HCT116 (cell line): ENCODE results near the gene DENND4C. TPM values are rescaled to one million over a fixed set of nuclear protein-coding genes. Genes with fewer than 3 reads are reported as not detected.
"Not testable (repeated sequence)": the region's sequence is repeated elsewhere in the genome, so short reads cannot be mapped to it uniquely, and the experiment has no call there.

Experiments used
- ATAC-seq: fragments of 200-7000 bp; cut with Tn5 transposase; 2 replicates; pipeline ENCODE4 v1.9.1; 2020; ENCODE audit warnings: mild to moderate bottlenecking, moderate library complexity
- BruUV-seq: library from RNA; stranded (reverse); fragments of 400-500 nt; replicated peaks from 2 replicates; lab custom pipeline; 2021; lab: Mats Ljungman, UMichigan
- CTCF ChIA-PET: fragments of 300-600 bp; sonication (Branson Sonifier 250); formaldehyde crosslinking; loops from one replicate; lab custom pipeline; 2021; ENCODE audit warnings: antibody characterized with exemption; lab: Charles Lee
- POLR2A ChIA-PET: fragments of 300-600, 350-600 bp; sonication (Branson Sonifier 250); formaldehyde crosslinking; loops from one replicate; lab custom pipeline; 2021; ENCODE audit warnings: antibody characterized with exemption; lab: Charles Lee
- RAD21 ChIA-PET, 2 experiments: fragments of 300-600 bp; sonication (Branson Sonifier 250); formaldehyde crosslinking; loops; one replicate each; lab custom pipeline; 2023; ENCODE audit warnings: low total read pairs in 2 of 2; ENCODE audit not compliant: uncharacterized antibody in 2 of 2, unreplicated experiment in 2 of 2, low non-redundant PET in 1 of 2; lab: Charles Lee
- DNase-seq: peaks from one replicate; pipeline ENCODE4 v3.0.0-alpha.2; 2010; ENCODE audit warnings: low read depth, low spot score
- H2AFZ ChIP-seq: fragments of 200-600 bp; shearing (Covaris generic), sonication (generic); 2 replicates; pipeline ENCODE4 v1.6.1; 2017; ENCODE audit warnings: low read depth, mixed run types, mixed read lengths, antibody characterized with exemption, low read length; ENCODE audit not compliant: poor library complexity, severe bottlenecking
- H3K27ac ChIP-seq: 2 replicates; pipeline ENCODE4 v1.5.1; 2012; ENCODE audit warnings: low read depth, low read length
- H3K27me3 ChIP-seq: fragments of 200-600 bp; sonication (generic); 2 replicates; pipeline ENCODE4 v1.6.1; 2016; ENCODE audit warnings: mixed run types, low read length, mixed read lengths; ENCODE audit not compliant: insufficient read depth
- H3K36me3 ChIP-seq, 2 experiments: fragments of 200-500 bp in 1 of 2; fragments of 200-600 bp in 1 of 2; sonication (Bioruptor generic) in 1 of 2; sonication (generic) in 1 of 2; 2 replicates each; pipeline versions ENCODE4 v1.5.1 to v1.6.1; 2014 to 2016; ENCODE audit warnings: low read length in 2 of 2, inconsistent platforms in 1 of 2, mixed read lengths in 1 of 2, mixed run types in 1 of 2; ENCODE audit not compliant: insufficient read depth in 2 of 2, control insufficient read depth in 1 of 2
- H3K4me1 ChIP-seq, 2 experiments: fragments of 200-600 bp in 1 of 2; sonication (generic) in 1 of 2; 2 replicates each; pipeline versions ENCODE4 v1.5.1 to v1.6.1; 2012 to 2017; ENCODE audit warnings: low read length in 2 of 2, inconsistent platforms in 1 of 2, mild to moderate bottlenecking in 1 of 2, mixed read lengths in 1 of 2, mixed run types in 1 of 2, moderate library complexity in 1 of 2; ENCODE audit not compliant: insufficient read depth in 2 of 2, control insufficient read depth in 1 of 2
- H3K4me2 ChIP-seq: fragments of 200-600 bp; sonication (generic); 2 replicates; pipeline ENCODE4 v1.6.1; 2017; ENCODE audit warnings: mixed run types, low read length, mixed read lengths
- H3K4me3 ChIP-seq, 2 experiments: fragments of 200-600 bp in 1 of 2; sonication (generic) in 1 of 2; replicated peaks in 1 of 2; 2 replicates each; pipeline ENCODE4 v1.5.1; 2011 to 2016; ENCODE audit warnings: low read length in 2 of 2, control low read depth in 1 of 2, low read depth in 1 of 2, mild to moderate bottlenecking in 1 of 2, mixed read lengths in 1 of 2, mixed run types in 1 of 2
- H3K79me2 ChIP-seq: fragments of 200-600 bp; sonication (generic); 2 replicates; pipeline ENCODE4 v1.6.1; 2017; ENCODE audit warnings: mild to moderate bottlenecking, mixed run types, low read length, moderate library complexity, mixed read lengths; ENCODE audit not compliant: insufficient read depth
- H3K9ac ChIP-seq: fragments of 200-600 bp; sonication (generic); 2 replicates; pipeline ENCODE4 v1.6.1; 2016; ENCODE audit warnings: low read length, mixed read lengths
- H3K9me2 ChIP-seq: fragments of 200-600 bp; sonication (generic), shearing (Covaris generic); 2 replicates; pipeline ENCODE4 v1.6.1; 2017; ENCODE audit warnings: mixed run types, mild to moderate bottlenecking, moderate library complexity; ENCODE audit not compliant: insufficient read depth
- H3K9me3 ChIP-seq, 2 experiments: fragments of 200-500 bp in 1 of 2; fragments of 200-600 bp in 1 of 2; sonication (Bioruptor generic) in 1 of 2; sonication (generic) in 1 of 2; 2 replicates each; pipeline ENCODE4 v1.6.1; 2014 to 2017; ENCODE audit warnings: low read length in 2 of 2, mixed read lengths in 2 of 2, inconsistent platforms in 1 of 2, low read depth in 1 of 2, mild to moderate bottlenecking in 1 of 2, mixed run types in 1 of 2, moderate library complexity in 1 of 2; ENCODE audit not compliant: control insufficient read depth in 1 of 2, insufficient read depth in 1 of 2
- H4K20me1 ChIP-seq: fragments of 200-600 bp; sonication (generic), shearing (Covaris generic); 2 replicates; pipeline ENCODE4 v1.6.1; 2017; ENCODE audit warnings: mixed run types, mild to moderate bottlenecking, moderate library complexity; ENCODE audit not compliant: insufficient read depth
- EZH2 ChIP-seq: fragments of 200-600 bp; sonication (generic); IDR thresholded peaks from 2 replicates; pipeline ENCODE4 v1.6.1; 2017; ENCODE audit warnings: antibody characterized with exemption, mixed run types
- FOSL1 ChIP-seq: IDR thresholded peaks from 2 replicates; pipeline ENCODE4 v1.6.1; 2012; ENCODE audit warnings: low read depth
- JUND ChIP-seq: IDR thresholded peaks from 2 replicates; pipeline ENCODE4 v1.6.1; 2012
- SIN3A ChIP-seq: IDR thresholded peaks from 2 replicates; pipeline ENCODE4 v1.6.1; 2012; ENCODE audit warnings: low read depth
- YY1 ChIP-seq: IDR thresholded peaks from 2 replicates; pipeline ENCODE4 v1.6.1; 2011; ENCODE audit warnings: low read length, low read depth, moderate library complexity, mild to moderate bottlenecking; ENCODE audit not compliant: insufficient replicate concordance; ENCODE audit errors: extremely low read depth
- ZNF274 ChIP-seq: fragments of 200-500 bp; sonication (Bioruptor generic); IDR thresholded peaks from 2 replicates; pipeline ENCODE4 v1.6.1; 2014; ENCODE audit warnings: mild to moderate bottlenecking, low read depth, low read length, inconsistent platforms
- intact Hi-C: fragments of 100-400 bp; cut with micrococcal nuclease; formaldehyde crosslinking; loops from 2 replicates; pipeline ENCODE4 v1.10.0; 2022
- total RNA-seq: library from RNA; stranded (reverse); gene quantifications from one replicate; pipeline ENCODE4 v1.2.1, GENCODE V29; 2021; ENCODE audit not compliant: unreplicated experiment

The DENND4C gene
- total RNA-seq, 1 experiment from 2014 or later, result 20.9 TPM

DNA sequence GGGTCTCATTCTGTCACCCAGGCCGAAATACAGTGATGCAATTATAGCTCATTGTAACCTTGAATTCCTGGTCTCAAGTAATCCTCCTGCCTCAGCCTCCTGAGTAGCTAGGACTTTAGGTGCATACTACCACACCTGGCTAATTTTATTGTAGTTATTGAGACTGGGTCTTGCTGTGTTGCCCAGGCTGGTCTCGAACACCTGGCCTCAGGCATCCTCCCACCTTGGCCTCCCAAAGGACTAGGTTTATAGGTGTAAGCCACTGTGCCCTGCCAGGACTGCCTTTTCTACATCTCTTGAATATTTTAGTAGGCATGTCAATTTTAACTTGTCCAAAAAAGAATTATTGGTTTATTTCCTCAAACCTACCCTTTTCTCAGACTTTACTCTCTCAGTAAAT is 16.9 kb downstream of the DENND4C start:
- Histone ChIP-seq H3K27me3 (no peaks in the 10 kb centered on the region), H3K9ac (no peak overlapping the region), H3K4me2 (no peak overlapping the region), H3K27ac (no peak overlapping the region), H4K20me1 (no peaks in the 10 kb centered on the region; the same call in 1 of the 2 replicates), H2AFZ (no peak overlapping the region), H3K4me3 (no peak overlapping the region), H3K9me3 (no peaks in the 10 kb centered on the region), H3K4me1 (no peaks in the 10 kb centered on the region), H3K36me3 (no peaks in the 10 kb centered on the region), H3K79me2 (peaks cover 67% of the 10 kb centered on the region), H3K9me2 (no peaks in the 10 kb centered on the region)
- TF ChIP-seq FOSL1 (no peak), ZNF274 (no peak), JUND (no peak), YY1 (no peak), EZH2 (no peak), SIN3A (no peak)
- no TSS peak for BruUV-seq
- ChIA-PET CTCF (no interaction called here), RAD21 (no interaction called here), POLR2A (no interaction called here)
- intact Hi-C loops, result no loop called here
- no peak for ATAC-seq
- no peak for DNase-seq

DNA sequence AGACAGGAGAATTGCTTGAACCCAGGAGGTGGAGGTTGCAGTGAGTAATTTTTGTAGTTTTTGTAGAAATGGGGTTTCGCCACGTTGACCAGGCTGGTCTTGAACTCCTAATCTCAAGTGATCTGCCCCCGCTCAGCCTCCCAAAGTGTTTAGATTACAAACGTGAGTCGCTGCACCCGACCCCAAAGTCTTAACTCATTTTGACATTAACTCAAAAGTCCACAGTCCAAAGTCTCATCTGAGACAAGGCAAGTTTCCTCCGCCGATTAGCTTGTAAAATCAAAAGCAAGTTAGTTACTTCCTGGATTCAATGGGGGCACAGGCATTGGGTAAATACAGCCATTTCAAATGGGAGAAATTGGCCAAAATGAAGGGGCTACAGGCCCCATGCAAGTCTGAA is 19.9 kb downstream of the DENND4C start:
- intact Hi-C loops, H3K9ac ChIP-seq, RAD21 ChIA-PET, ATAC-seq, H4K20me1 ChIP-seq, H3K27ac ChIP-seq, H3K36me3 ChIP-seq, BruUV-seq, H3K4me3 ChIP-seq, H3K27me3 ChIP-seq, POLR2A ChIA-PET, H3K4me2 ChIP-seq, H3K9me3 ChIP-seq, H3K9me2 ChIP-seq, CTCF ChIA-PET, DNase-seq, H3K4me1 ChIP-seq, H2AFZ ChIP-seq: not testable (repeated sequence)
- H3K79me2 ChIP-seq, result peaks cover 62% of the 10 kb centered on the region

DNA sequence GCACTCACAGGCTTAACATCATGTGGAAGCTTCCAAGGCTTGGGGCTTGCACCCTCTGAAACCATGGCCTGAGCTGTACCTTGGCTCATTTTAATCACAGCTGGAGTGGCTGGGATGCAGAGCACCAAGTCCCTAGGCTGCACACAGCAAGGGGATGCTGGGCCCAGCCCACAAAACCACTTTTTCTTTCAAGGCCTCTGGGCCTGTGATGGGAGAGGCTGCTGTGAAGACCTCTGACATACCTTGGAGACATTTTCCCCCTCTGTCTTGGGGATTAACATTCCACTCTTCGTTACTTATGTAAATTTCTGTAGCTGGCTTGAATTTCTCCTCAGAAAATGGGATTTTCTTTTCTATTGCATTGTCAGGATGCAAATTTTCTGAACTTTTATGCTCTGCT is 20.7 kb downstream of the DENND4C start:
- H4K20me1 ChIP-seq, H3K27ac ChIP-seq, DNase-seq, POLR2A ChIA-PET, BruUV-seq, H3K4me2 ChIP-seq, H3K9me3 ChIP-seq, H3K36me3 ChIP-seq, CTCF ChIA-PET, H3K27me3 ChIP-seq, H3K4me1 ChIP-seq, intact Hi-C loops, ATAC-seq, H3K9ac ChIP-seq, H3K9me2 ChIP-seq, H3K4me3 ChIP-seq, H2AFZ ChIP-seq, RAD21 ChIA-PET: not testable (repeated sequence)
- peaks cover 63% of the 10 kb centered on the region for H3K79me2 ChIP-seq

DNA sequence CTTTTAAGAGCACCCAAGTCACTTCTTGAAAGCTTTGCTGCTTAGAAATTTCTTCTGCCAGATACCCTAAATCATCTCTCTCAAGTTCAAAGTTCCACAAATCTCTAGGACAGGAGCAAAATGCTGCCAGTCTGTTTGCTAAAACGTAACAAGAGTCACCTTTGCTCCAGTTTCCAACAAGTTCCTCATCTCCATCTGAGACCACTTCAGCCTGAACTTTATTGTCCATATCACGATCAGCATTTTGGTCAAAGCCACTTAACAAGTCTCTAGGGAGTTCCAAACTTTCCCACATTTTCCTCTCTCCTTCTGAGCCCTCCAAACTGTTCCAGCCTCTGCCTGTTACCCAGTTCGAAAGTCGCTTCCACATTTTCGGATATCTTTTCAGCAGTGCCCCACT is 21.1 kb downstream of the DENND4C start:
- H3K36me3 ChIP-seq, RAD21 ChIA-PET, POLR2A ChIA-PET, CTCF ChIA-PET, H3K4me2 ChIP-seq, H3K9me2 ChIP-seq, BruUV-seq, H3K9me3 ChIP-seq, H3K4me1 ChIP-seq, H3K27ac ChIP-seq, H3K27me3 ChIP-seq, H2AFZ ChIP-seq, DNase-seq, H4K20me1 ChIP-seq, H3K9ac ChIP-seq, H3K4me3 ChIP-seq, intact Hi-C loops, ATAC-seq: not testable (repeated sequence)
- peaks cover 59% of the 10 kb centered on the region for H3K79me2 ChIP-seq
